ENCODE data around the gene FETUB.

The FETUB gene

GRCh38 chr3:186613637-186614265 is 26.4 kb upstream of the FETUB start:
- Histone ChIP-seq H3K36me3 (ENCODE audit: control insufficient read depth in 2 of 2, insufficient read depth in 2 of 2, low read length in 2 of 2) (no peaks in the 10 kb centered on the region), H3K9me3 (ENCODE audit: control insufficient read depth in 2 of 2, low read length in 2 of 2) (no peaks in the 10 kb centered on the region), H3K9ac (ENCODE audit: low read depth in 1 of 2, low read length in 2 of 2) (no peak overlapping the region), H3K4me3 (ENCODE audit: low read length in 2 of 2) (no peak overlapping the region), H3K27me3 (ENCODE audit: control insufficient read depth in 2 of 2, insufficient read depth in 2 of 2, low read length in 2 of 2) (peaks cover 5 to 21% of the 10 kb centered on the region in 2 donors), H3K27ac (ENCODE audit: low read depth in 2 of 2, low read length in 2 of 2) (no peak overlapping the region), H3K4me1 (ENCODE audit: control insufficient read depth in 2 of 2, insufficient read depth in 2 of 2, low read length in 2 of 2) (peaks cover 2 to 7% of the 10 kb centered on the region in 2 donors)

- Histone ChIP-seq H3K36me3 (ENCODE audit: control insufficient read depth in 2 of 2, insufficient read depth in 2 of 2, low read length in 2 of 2) (no peaks in the 10 kb centered on the region), H3K4me3 (ENCODE audit: low read length in 2 of 2) (no peak overlapping the region), H3K4me1 (ENCODE audit: control insufficient read depth in 2 of 2, insufficient read depth in 2 of 2, low read length in 2 of 2) (peaks cover 2 to 7% of the 10 kb centered on the region in 2 donors), H3K9me3 (ENCODE audit: control insufficient read depth in 2 of 2, low read length in 2 of 2) (no peaks in the 10 kb centered on the region), H3K27me3 (ENCODE audit: control insufficient read depth in 2 of 2, insufficient read depth in 2 of 2, low read length in 2 of 2) (peaks cover 5 to 21% of the 10 kb centered on the region in 2 donors), H3K9ac (ENCODE audit: low read depth in 1 of 2, low read length in 2 of 2) (no peak overlapping the region), H3K27ac (ENCODE audit: low read depth in 2 of 2, low read length in 2 of 2) (no peak overlapping the region)
These were observed 26.0 kb upstream of the FETUB start for GRCh38 chr3:186614266-186614596.

DNA sequence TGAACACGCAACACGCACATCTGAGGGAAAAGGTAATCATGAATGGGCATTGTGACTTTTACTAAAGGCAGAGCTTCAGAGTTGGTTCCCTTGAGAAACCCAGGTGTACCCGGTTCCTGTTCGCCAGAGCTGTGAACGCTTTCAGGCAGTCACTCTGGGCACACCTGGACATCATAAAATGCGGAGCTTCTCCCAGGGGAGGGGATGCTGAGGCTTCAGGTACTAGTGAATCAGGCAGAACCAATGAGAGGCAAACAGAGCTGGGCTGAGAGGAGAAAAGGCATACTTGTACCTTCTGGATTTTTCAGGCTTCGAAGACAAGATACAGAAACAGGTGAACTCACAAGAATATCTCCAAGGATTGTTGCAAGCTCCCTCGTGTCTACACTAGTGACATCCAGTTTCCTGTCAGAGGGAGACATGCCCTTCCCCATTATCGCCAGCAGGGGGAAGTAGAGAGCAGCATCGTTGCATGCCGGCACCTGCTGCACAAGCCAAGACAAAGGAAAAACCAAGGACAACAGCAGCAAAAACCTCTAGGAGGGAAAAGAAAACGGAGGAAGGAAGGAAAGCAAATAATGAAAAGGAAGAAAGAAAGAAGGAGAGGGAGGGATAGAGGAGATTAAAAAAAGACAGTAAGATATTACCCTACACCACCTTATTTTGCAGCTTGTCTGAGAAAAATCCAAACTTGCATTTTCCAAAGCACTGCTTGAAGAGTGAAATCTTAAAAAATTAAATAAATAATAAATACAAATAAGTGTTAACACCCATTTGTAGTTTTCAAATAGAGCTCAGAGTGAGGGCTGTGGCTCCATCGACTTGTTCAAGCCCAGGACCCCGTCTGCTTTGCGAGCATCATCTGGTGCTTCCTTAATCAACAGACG is 25.4 kb upstream of the FETUB start:
- H3K4me1 ChIP-seq (ENCODE audit: control insufficient read depth in 2 of 2, insufficient read depth in 2 of 2, low read length in 2 of 2), result peaks cover 2 to 7% of the 10 kb centered on the region in 2 donors
- H3K4me3 ChIP-seq (ENCODE audit: low read length in 2 of 2), result peak overlapping the region in 1 of 2 donors; percentile 12
- no peaks in the 10 kb centered on the region for H3K9me3 ChIP-seq (ENCODE audit: control insufficient read depth in 2 of 2, low read length in 2 of 2)
- no peak overlapping the region for H3K9ac ChIP-seq (ENCODE audit: low read depth in 1 of 2, low read length in 2 of 2)
- H3K36me3 ChIP-seq (ENCODE audit: control insufficient read depth in 2 of 2, insufficient read depth in 2 of 2, low read length in 2 of 2), result no peaks in the 10 kb centered on the region
- peaks cover 5 to 21% of the 10 kb centered on the region in 2 donors for H3K27me3 ChIP-seq (ENCODE audit: control insufficient read depth in 2 of 2, insufficient read depth in 2 of 2, low read length in 2 of 2)
- H3K27ac ChIP-seq (ENCODE audit: low read depth in 2 of 2, low read length in 2 of 2), result no peak overlapping the region

DNA sequence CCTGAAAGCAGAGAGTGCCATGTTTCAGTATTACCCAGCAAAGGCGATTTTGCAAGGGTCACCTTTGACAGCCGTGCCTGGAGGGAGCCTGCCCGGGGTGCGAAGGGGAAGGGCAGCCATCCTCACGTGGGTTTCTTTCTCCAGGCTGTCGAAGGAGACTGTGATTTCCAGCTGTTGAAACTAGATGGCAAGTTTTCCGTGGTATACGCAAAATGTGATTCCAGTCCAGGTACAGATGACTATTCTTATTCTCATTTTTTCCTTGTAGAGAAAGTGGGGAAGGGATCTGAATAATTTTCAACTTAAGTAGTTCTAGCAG is 23.9 kb upstream of the FETUB start:
- Histone ChIP-seq H3K4me1 (ENCODE audit: control insufficient read depth in 2 of 2, insufficient read depth in 2 of 2, low read length in 2 of 2) (peaks cover 2 to 7% of the 10 kb centered on the region in 2 donors), H3K36me3 (ENCODE audit: control insufficient read depth in 2 of 2, insufficient read depth in 2 of 2, low read length in 2 of 2) (no peaks in the 10 kb centered on the region), H3K9me3 (ENCODE audit: control insufficient read depth in 2 of 2, low read length in 2 of 2) (no peaks in the 10 kb centered on the region), H3K4me3 (ENCODE audit: low read length in 2 of 2) (no peak overlapping the region), H3K27ac (ENCODE audit: low read depth in 2 of 2, low read length in 2 of 2) (no peak overlapping the region), H3K27me3 (ENCODE audit: control insufficient read depth in 2 of 2, insufficient read depth in 2 of 2, low read length in 2 of 2) (peaks cover 5 to 21% of the 10 kb centered on the region in 2 donors), H3K9ac (ENCODE audit: low read depth in 1 of 2, low read length in 2 of 2) (no peak overlapping the region)

DNA sequence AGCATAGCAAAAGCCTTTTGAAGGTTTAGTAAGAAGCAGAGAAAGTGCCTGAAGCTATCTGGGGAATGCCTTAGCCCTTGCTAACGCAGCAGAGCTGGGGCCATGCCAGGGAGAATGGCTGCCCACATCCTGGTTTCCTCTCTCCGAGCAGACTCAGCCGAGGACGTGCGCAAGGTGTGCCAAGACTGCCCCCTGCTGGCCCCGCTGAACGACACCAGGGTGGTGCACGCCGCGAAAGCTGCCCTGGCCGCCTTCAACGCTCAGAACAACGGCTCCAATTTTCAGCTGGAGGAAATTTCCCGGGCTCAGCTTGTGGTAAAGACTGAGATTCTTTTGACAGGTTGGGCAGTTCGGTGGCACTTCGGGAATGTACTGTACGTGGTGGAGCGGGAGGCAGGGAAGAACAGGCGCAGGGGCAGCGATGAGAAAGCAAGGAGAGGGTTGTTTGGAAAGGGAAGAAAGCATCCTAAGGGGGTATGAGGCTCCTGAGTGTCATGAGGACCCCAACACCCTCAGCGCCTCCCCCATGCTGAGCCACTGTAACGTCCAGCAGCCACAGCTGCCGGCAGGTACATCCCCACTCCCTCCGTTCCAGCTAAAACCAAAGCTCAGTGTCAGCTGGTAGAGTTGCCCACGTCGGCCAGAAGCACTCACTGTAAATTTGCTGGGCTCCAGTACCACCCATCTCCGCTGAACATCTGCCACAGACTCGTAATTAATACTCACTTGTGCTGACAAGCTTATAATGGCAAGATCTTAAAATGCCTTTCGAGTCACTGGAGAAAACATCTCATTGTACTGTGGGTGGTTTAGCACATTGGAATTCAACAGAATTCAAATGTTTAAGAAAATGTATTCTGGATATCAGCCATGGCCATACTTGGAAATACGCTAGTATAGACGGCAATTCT is 22.9 kb upstream of the FETUB start:
- H3K36me3 ChIP-seq (ENCODE audit: control insufficient read depth in 2 of 2, insufficient read depth in 2 of 2, low read length in 2 of 2), result no peaks in the 10 kb centered on the region
- H3K27me3 ChIP-seq (ENCODE audit: control insufficient read depth in 2 of 2, insufficient read depth in 2 of 2, low read length in 2 of 2), result peaks cover 5 to 21% of the 10 kb centered on the region in 2 donors
- H3K9ac ChIP-seq (ENCODE audit: low read depth in 1 of 2, low read length in 2 of 2), result no peak overlapping the region
- H3K9me3 ChIP-seq (ENCODE audit: control insufficient read depth in 2 of 2, low read length in 2 of 2), result no peaks in the 10 kb centered on the region
- H3K4me1 ChIP-seq (ENCODE audit: control insufficient read depth in 2 of 2, insufficient read depth in 2 of 2, low read length in 2 of 2), result peaks cover 2 to 7% of the 10 kb centered on the region in 2 donors
- H3K4me3 ChIP-seq (ENCODE audit: low read length in 2 of 2), result peak overlapping the region in 1 of 2 donors; percentile 45
- no peak overlapping the region for H3K27ac ChIP-seq (ENCODE audit: low read depth in 2 of 2, low read length in 2 of 2)

GRCh38 chr3:186618318-186618938 is 21.8 kb upstream of the FETUB start:
- H3K9me3 ChIP-seq (ENCODE audit: control insufficient read depth in 2 of 2, low read length in 2 of 2), result no peaks in the 10 kb centered on the region
- H3K9ac ChIP-seq (ENCODE audit: low read depth in 1 of 2, low read length in 2 of 2), result no peak overlapping the region
- H3K27me3 ChIP-seq (ENCODE audit: control insufficient read depth in 2 of 2, insufficient read depth in 2 of 2, low read length in 2 of 2), result peaks cover 5 to 19% of the 10 kb centered on the region in 2 donors
- H3K4me3 ChIP-seq (ENCODE audit: low read length in 2 of 2), result no peak overlapping the region
- H3K27ac ChIP-seq (ENCODE audit: low read depth in 2 of 2, low read length in 2 of 2), result no peak overlapping the region
- peaks cover 2 to 7% of the 10 kb centered on the region in 2 donors for H3K4me1 ChIP-seq (ENCODE audit: control insufficient read depth in 2 of 2, insufficient read depth in 2 of 2, low read length in 2 of 2)
- no peaks in the 10 kb centered on the region for H3K36me3 ChIP-seq (ENCODE audit: control insufficient read depth in 2 of 2, insufficient read depth in 2 of 2, low read length in 2 of 2)

GRCh38 chr3:186619787-186620212 is 20.4 kb upstream of the FETUB start:
- no peak overlapping the region for H3K27ac ChIP-seq (ENCODE audit: low read depth in 2 of 2, low read length in 2 of 2)
- no peaks in the 10 kb centered on the region for H3K36me3 ChIP-seq (ENCODE audit: control insufficient read depth in 2 of 2, insufficient read depth in 2 of 2, low read length in 2 of 2)
- no peak overlapping the region for H3K9ac ChIP-seq (ENCODE audit: low read depth in 1 of 2, low read length in 2 of 2)
- H3K4me3 ChIP-seq (ENCODE audit: low read length in 2 of 2), result no peak overlapping the region
- peaks cover 5 to 11% of the 10 kb centered on the region in 2 donors for H3K27me3 ChIP-seq (ENCODE audit: control insufficient read depth in 2 of 2, insufficient read depth in 2 of 2, low read length in 2 of 2)
- no peaks in the 10 kb centered on the region for H3K9me3 ChIP-seq (ENCODE audit: control insufficient read depth in 2 of 2, low read length in 2 of 2)
- H3K4me1 ChIP-seq (ENCODE audit: control insufficient read depth in 2 of 2, insufficient read depth in 2 of 2, low read length in 2 of 2), result peaks cover 2% of the 10 kb centered on the region in 2 donors

DNA sequence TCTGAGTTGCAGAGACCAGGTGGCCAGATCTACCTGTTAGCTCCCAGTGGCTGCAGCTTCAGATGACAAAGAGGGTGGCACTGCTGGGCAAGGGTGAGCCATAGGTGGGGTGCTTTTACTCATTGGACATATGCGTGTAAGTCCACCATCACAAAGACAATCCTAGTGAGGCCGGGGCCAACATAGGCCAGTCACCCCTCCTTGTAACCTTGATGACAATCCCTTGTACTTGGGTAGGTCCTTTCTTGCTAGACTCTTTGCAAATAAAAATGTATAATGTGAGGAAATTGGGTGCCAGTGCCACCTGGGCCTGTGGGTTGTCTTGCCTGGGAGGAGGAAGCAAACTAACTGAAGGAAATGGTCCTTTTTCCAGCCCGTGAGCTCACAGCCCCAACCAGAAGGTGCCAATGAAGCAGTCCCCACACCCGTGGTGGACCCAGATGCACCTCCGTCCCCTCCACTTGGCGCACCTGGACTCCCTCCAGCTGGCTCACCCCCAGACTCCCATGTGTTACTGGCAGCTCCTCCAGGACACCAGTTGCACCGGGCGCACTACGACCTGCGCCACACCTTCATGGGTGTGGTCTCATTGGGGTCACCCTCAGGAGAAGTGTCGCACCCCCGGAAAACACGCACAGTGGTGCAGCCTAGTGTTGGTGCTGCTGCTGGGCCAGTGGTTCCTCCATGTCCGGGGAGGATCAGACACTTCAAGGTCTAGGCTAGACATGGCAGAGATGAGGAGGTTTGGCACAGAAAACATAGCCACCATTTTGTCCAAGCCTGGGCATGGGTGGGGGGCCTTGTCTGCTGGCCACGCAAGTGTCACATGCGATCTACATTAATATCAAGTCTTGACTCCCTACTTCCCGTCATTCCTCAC is 19.7 kb upstream of the FETUB start:
- H3K4me3 ChIP-seq (ENCODE audit: low read length in 2 of 2), result no peak overlapping the region
- no peaks in the 10 kb centered on the region for H3K36me3 ChIP-seq (ENCODE audit: control insufficient read depth in 2 of 2, insufficient read depth in 2 of 2, low read length in 2 of 2)
- no peak overlapping the region for H3K9ac ChIP-seq (ENCODE audit: low read depth in 1 of 2, low read length in 2 of 2)
- no peaks in the 10 kb centered on the region for H3K9me3 ChIP-seq (ENCODE audit: control insufficient read depth in 2 of 2, low read length in 2 of 2)
- H3K4me1 ChIP-seq (ENCODE audit: control insufficient read depth in 2 of 2, insufficient read depth in 2 of 2, low read length in 2 of 2), result peaks cover 0 to 2% of the 10 kb centered on the region in 2 donors
- no peak overlapping the region for H3K27ac ChIP-seq (ENCODE audit: low read depth in 2 of 2, low read length in 2 of 2)
- H3K27me3 ChIP-seq (ENCODE audit: control insufficient read depth in 2 of 2, insufficient read depth in 2 of 2, low read length in 2 of 2), result peaks cover 5 to 11% of the 10 kb centered on the region in 2 donors

Measured in mucosa of rectum (tissue), 2 donors.